COLO829 (cell line): ENCODE measurements around the gene TMEM132D.

Experiments used
- DNase-seq: peaks from one replicate; pipeline ENCODE4 v3.0.0; 2012; ENCODE audit warnings: low spot score

The TMEM132D gene

GRCh38 chr12:129440278-129440677 lies 463.5 kb downstream of the TMEM132D start:
- no peak for DNase-seq

- no peak for DNase-seq
These were observed 469.0 kb downstream of the TMEM132D start for GRCh38 chr12:129434790-129435189.

GRCh38 chr12:129428240-129428936 lies 475.4 kb downstream of the TMEM132D start:
- DNase-seq, result no peak

GRCh38 chr12:129423041-129423580 lies 480.7 kb downstream of the TMEM132D start:
- no peak for DNase-seq

- no peak for DNase-seq
These were observed 490.5 kb downstream of the TMEM132D start for GRCh38 chr12:129413295-129413694.

- no peak for DNase-seq
These were observed 494.5 kb downstream of the TMEM132D start for GRCh38 chr12:129409281-129409680.

GRCh38 chr12:129404556-129404955 lies 499.3 kb downstream of the TMEM132D start:
- no peak for DNase-seq

- DNase-seq, result no peak
These were observed 502.3 kb downstream of the TMEM132D start for GRCh38 chr12:129401572-129401971.

- DNase-seq, result no peak
These were observed 509.5 kb downstream of the TMEM132D start for GRCh38 chr12:129394177-129394825.

- DNase-seq, result no peak
These were observed 510.4 kb downstream of the TMEM132D start for GRCh38 chr12:129393357-129393937.

- no peak for DNase-seq
These were observed 518.2 kb downstream of the TMEM132D start for GRCh38 chr12:129385637-129385990.

GRCh38 chr12:129383956-129384355 lies 519.9 kb downstream of the TMEM132D start:
- no peak for DNase-seq

GRCh38 chr12:129381715-129382114 lies 522.1 kb downstream of the TMEM132D start:
- no peak for DNase-seq

- DNase-seq, result no peak
These were observed 524.6 kb downstream of the TMEM132D start for GRCh38 chr12:129379076-129379804.

GRCh38 chr12:129378496-129378895 lies 525.3 kb downstream of the TMEM132D start:
- DNase-seq, result no peak

GRCh38 chr12:129373746-129374145 lies 530.1 kb downstream of the TMEM132D start:
- DNase-seq, result no peak

- DNase-seq, result no peak
These were observed 530.9 kb downstream of the TMEM132D start for GRCh38 chr12:129372876-129373275.

GRCh38 chr12:129372348-129372747 lies 531.5 kb downstream of the TMEM132D start:
- DNase-seq, result no peak

GRCh38 chr12:129371268-129371667 lies 532.6 kb downstream of the TMEM132D start:
- DNase-seq, result no peak

- DNase-seq, result no peak
These were observed 537.2 kb downstream of the TMEM132D start for GRCh38 chr12:129366656-129367055.

GRCh38 chr12:129363041-129363440 lies 540.8 kb downstream of the TMEM132D start:
- no peak for DNase-seq

- DNase-seq, result no peak
These were observed 546.6 kb downstream of the TMEM132D start for GRCh38 chr12:129357233-129357632.

- DNase-seq, result no peak
These were observed 552.3 kb downstream of the TMEM132D start for GRCh38 chr12:129351481-129351880.
